Measurements from ENCODE around the gene TAF11L8. TPM values are rescaled to one million over a fixed set of nuclear protein-coding genes. Genes with fewer than 3 reads are reported as not detected.
"Not testable (repeated sequence)": the region's sequence is repeated elsewhere in the genome, so short reads cannot be mapped to it uniquely, and the experiment has no call there.

TAF11L8 gene
- total RNA-seq, 1 experiment from 2014 or later = not detected

- not testable (repeated sequence) for H3K4me1 ChIP-seq (ENCODE audit: low read length); H3K9ac ChIP-seq (ENCODE audit: low read length); H2AFZ ChIP-seq (ENCODE audit: low read length); H3K27me3 ChIP-seq (ENCODE audit: low read length); H3K36me3 ChIP-seq (ENCODE audit: insufficient read depth, low read length); H3K9me2 ChIP-seq (replicated peaks; ENCODE audit: insufficient read depth, low read length); H3K9me3 ChIP-seq (ENCODE audit: low read length); H3K79me2 ChIP-seq (ENCODE audit: low read length); H3K4me3 ChIP-seq (ENCODE audit: low read length); H3K27ac ChIP-seq (ENCODE audit: low read length); H3K4me2 ChIP-seq (ENCODE audit: low read depth, low read length, poor library complexity, severe bottlenecking); DNase-seq; H4K20me1 ChIP-seq (ENCODE audit: insufficient read depth, low read depth, low read length)
Observed at GRCh38 chr5:17607461-17607860, 16.7 kb upstream of the TAF11L8 start.

GRCh38 chr5:17604951-17605350, 14.2 kb upstream of the TAF11L8 start:
- H3K4me1 ChIP-seq (ENCODE audit: low read length) = no peaks in the 10 kb centered on the region
- H3K27me3 ChIP-seq (ENCODE audit: low read length) = no peaks in the 10 kb centered on the region

GRCh38 chr5:17603880-17604279, 13.1 kb upstream of the TAF11L8 start, which contains the start of gene TAF11L11:
Gene TAF11L11 (plus strand): TSS chr5:17604183.
- H3K4me2 ChIP-seq (ENCODE audit: low read depth, low read length, poor library complexity, severe bottlenecking); H3K4me1 ChIP-seq (ENCODE audit: low read length); DNase-seq; H3K9me2 ChIP-seq (replicated peaks; ENCODE audit: insufficient read depth, low read length); H2AFZ ChIP-seq (ENCODE audit: low read length); H3K4me3 ChIP-seq (ENCODE audit: low read length); H3K36me3 ChIP-seq (ENCODE audit: insufficient read depth, low read length); H3K79me2 ChIP-seq (ENCODE audit: low read length); H3K9ac ChIP-seq (ENCODE audit: low read length); H4K20me1 ChIP-seq (ENCODE audit: insufficient read depth, low read depth, low read length); H3K9me3 ChIP-seq (ENCODE audit: low read length); H3K27me3 ChIP-seq (ENCODE audit: low read length); H3K27ac ChIP-seq (ENCODE audit: low read length): not testable (repeated sequence)

More at GRCh38 chr5:17604951-17605350, 14.2 kb upstream of the TAF11L8 start:
- H3K36me3 ChIP-seq (ENCODE audit: insufficient read depth, low read length) = no peaks in the 10 kb centered on the region
- no peak overlapping the region for H3K9ac ChIP-seq (ENCODE audit: low read length)
- no peak overlapping the region for H3K27ac ChIP-seq (ENCODE audit: low read length)
- no peaks in the 10 kb centered on the region for H3K9me2 ChIP-seq (replicated peaks; ENCODE audit: insufficient read depth, low read length)
- H3K9me3 ChIP-seq (ENCODE audit: low read length) = peaks cover 5% of the 10 kb centered on the region; the same call in 1 of the 2 replicates
- no peak for DNase-seq
- no peak overlapping the region for H3K4me3 ChIP-seq (ENCODE audit: low read length)
- no peaks in the 10 kb centered on the region for H3K79me2 ChIP-seq (ENCODE audit: low read length)
- no peak overlapping the region for H3K4me2 ChIP-seq (ENCODE audit: low read depth, low read length, poor library complexity, severe bottlenecking)
- H4K20me1 ChIP-seq (ENCODE audit: insufficient read depth, low read depth, low read length) = no peaks in the 10 kb centered on the region
- no peak overlapping the region for H2AFZ ChIP-seq (ENCODE audit: low read length)

- H2AFZ ChIP-seq (ENCODE audit: low read length); H3K9me3 ChIP-seq (ENCODE audit: low read length); H3K36me3 ChIP-seq (ENCODE audit: insufficient read depth, low read length); H3K4me1 ChIP-seq (ENCODE audit: low read length); H4K20me1 ChIP-seq (ENCODE audit: insufficient read depth, low read depth, low read length); H3K4me3 ChIP-seq (ENCODE audit: low read length); H3K27ac ChIP-seq (ENCODE audit: low read length); H3K4me2 ChIP-seq (ENCODE audit: low read depth, low read length, poor library complexity, severe bottlenecking); DNase-seq; H3K79me2 ChIP-seq (ENCODE audit: low read length); H3K27me3 ChIP-seq (ENCODE audit: low read length); H3K9me2 ChIP-seq (replicated peaks; ENCODE audit: insufficient read depth, low read length); H3K9ac ChIP-seq (ENCODE audit: low read length): not testable (repeated sequence)
Observed at GRCh38 chr5:17597728-17598127, 7.0 kb upstream of the TAF11L8 start, which contains the start of gene TAF11L10. Gene TAF11L10 (minus strand): TSS chr5:17597828.

GRCh38 chr5:17594255-17594654, 3.5 kb upstream of the TAF11L8 start, which contains the start of gene TAF11L9:
Gene TAF11L9 (minus strand): TSS chr5:17594394.
- H3K4me3 ChIP-seq (ENCODE audit: low read length); H3K79me2 ChIP-seq (ENCODE audit: low read length); H3K4me1 ChIP-seq (ENCODE audit: low read length); H3K9me2 ChIP-seq (replicated peaks; ENCODE audit: insufficient read depth, low read length); DNase-seq; H3K9me3 ChIP-seq (ENCODE audit: low read length); H3K4me2 ChIP-seq (ENCODE audit: low read depth, low read length, poor library complexity, severe bottlenecking); H2AFZ ChIP-seq (ENCODE audit: low read length); H3K9ac ChIP-seq (ENCODE audit: low read length); H3K27ac ChIP-seq (ENCODE audit: low read length); H3K27me3 ChIP-seq (ENCODE audit: low read length); H4K20me1 ChIP-seq (ENCODE audit: insufficient read depth, low read depth, low read length); H3K36me3 ChIP-seq (ENCODE audit: insufficient read depth, low read length): not testable (repeated sequence)

GRCh38 chr5:17585658-17586057, 5.1 kb downstream of the TAF11L8 start, which contains the start of gene TAF11L7:
Gene TAF11L7 (minus strand): TSS chr5:17585758.
- H3K79me2 ChIP-seq (ENCODE audit: low read length); H3K9ac ChIP-seq (ENCODE audit: low read length); H3K4me1 ChIP-seq (ENCODE audit: low read length); H3K4me2 ChIP-seq (ENCODE audit: low read depth, low read length, poor library complexity, severe bottlenecking); H4K20me1 ChIP-seq (ENCODE audit: insufficient read depth, low read depth, low read length); H3K27me3 ChIP-seq (ENCODE audit: low read length); H3K9me3 ChIP-seq (ENCODE audit: low read length); H3K4me3 ChIP-seq (ENCODE audit: low read length); DNase-seq; H2AFZ ChIP-seq (ENCODE audit: low read length); H3K27ac ChIP-seq (ENCODE audit: low read length); H3K9me2 ChIP-seq (replicated peaks; ENCODE audit: insufficient read depth, low read length); H3K36me3 ChIP-seq (ENCODE audit: insufficient read depth, low read length): not testable (repeated sequence)

Small RNAs within 50 kb of the gene (small RNA-seq; reads per million reads assigned to genes)
- gene AC233724.3 (not detected), gene AC233724.6 (not detected), gene AC233724.7 (not detected)

Other genes with a start within 250 kb of the TAF11L8 start
- not detected in 2 replicates for gene TAF11L2, start 92.7 kb downstream of the TAF11L8 start, total RNA-seq (2014; rRNA removed; shearing (Covaris generic); ENCODE audit: low replicate concordance)
- gene TAF11L3, start 72.6 kb downstream of the TAF11L8 start, total RNA-seq (2014; rRNA removed; shearing (Covaris generic); ENCODE audit: low replicate concordance) = not detected in 2 replicates
- gene TAF11L4, start 69.2 kb downstream of the TAF11L8 start, total RNA-seq (2014; rRNA removed; shearing (Covaris generic); ENCODE audit: low replicate concordance) = not detected in 2 replicates
- gene TAF11L5, start 65.7 kb downstream of the TAF11L8 start, total RNA-seq (2014; rRNA removed; shearing (Covaris generic); ENCODE audit: low replicate concordance) = not detected in 2 replicates
- gene TAF11L6, start 62.3 kb downstream of the TAF11L8 start, total RNA-seq (2014; rRNA removed; shearing (Covaris generic); ENCODE audit: low replicate concordance) = not detected in 2 replicates
- not detected in 2 replicates for gene TAF11L7, start 5.2 kb downstream of the TAF11L8 start, total RNA-seq (2014; rRNA removed; shearing (Covaris generic); ENCODE audit: low replicate concordance)
- not detected in 2 replicates for gene TAF11L9, start 3.4 kb upstream of the TAF11L8 start, total RNA-seq (2014; rRNA removed; shearing (Covaris generic); ENCODE audit: low replicate concordance)
- not detected in 2 replicates for gene TAF11L10, start 6.9 kb upstream of the TAF11L8 start, total RNA-seq (2014; rRNA removed; shearing (Covaris generic); ENCODE audit: low replicate concordance)
- gene TAF11L11, start 13.2 kb upstream of the TAF11L8 start, total RNA-seq (2014; rRNA removed; shearing (Covaris generic); ENCODE audit: low replicate concordance) = not detected in 2 replicates
- gene TAF11L12, start 19.4 kb upstream of the TAF11L8 start, total RNA-seq (2014; rRNA removed; shearing (Covaris generic); ENCODE audit: low replicate concordance) = not detected in 2 replicates
- gene TAF11L13, start 41.1 kb upstream of the TAF11L8 start, total RNA-seq (2014; rRNA removed; shearing (Covaris generic); ENCODE audit: low replicate concordance) = not detected in 2 replicates
- gene TAF11L14, start 43.5 kb upstream of the TAF11L8 start, total RNA-seq (2014; rRNA removed; shearing (Covaris generic); ENCODE audit: low replicate concordance) = not detected in 2 replicates

Measured in Karpas-422 (cell line).